Endothelial cell of hepatic sinusoid (primary cell): ENCODE data around the gene EHBP1.

ENCODE experiments used
- in situ Hi-C: cut with HindIII; loops from 2 replicates; pipeline ENCODE4 v1.10.0; 2017; ENCODE audit warnings: low sequenced_read_pairs

Gene EHBP1

DNA sequence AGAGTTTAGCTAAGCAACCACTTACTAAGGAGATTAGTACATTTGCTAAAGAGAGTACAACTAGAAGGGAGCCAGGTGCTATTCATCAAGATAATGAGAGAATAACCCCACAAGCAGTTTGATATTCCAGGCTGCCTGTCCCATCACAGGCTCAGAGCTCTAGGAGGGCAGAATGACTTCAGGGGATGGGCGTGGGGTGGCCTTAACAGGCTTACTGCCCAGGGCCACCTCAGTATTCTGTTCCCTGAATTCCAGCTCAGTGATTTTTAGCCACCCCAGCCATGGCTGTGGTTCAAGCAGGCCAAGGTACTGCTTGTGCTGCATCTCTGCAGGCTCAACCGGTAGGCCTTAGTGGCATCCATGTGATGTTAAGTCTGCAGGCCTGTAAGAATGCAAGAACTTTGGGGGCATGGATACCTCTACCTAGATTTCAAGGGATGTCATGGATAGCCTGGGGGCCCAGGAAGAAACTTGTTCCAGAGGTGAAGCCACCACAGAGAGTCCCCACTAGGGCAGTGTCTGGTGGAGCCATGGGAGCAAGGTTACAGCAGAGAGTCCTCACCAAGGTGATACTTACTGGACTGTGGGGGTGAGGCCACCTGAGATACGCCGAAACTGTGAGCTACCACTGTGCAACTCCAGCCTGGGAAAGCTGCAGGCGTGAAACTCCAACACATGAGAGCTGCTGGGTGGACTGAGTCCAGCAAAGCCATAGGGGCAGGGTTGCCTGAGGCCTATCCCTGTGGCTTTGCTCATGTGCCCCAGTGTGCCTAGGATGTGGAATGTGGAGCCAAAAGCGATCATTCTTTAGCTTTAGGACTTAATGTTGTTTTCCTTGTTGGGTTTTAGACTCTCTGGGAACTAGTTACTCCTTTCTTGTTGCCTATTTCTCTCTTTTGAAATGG is 107.7 kb downstream of the EHBP1 start:
- in situ Hi-C loops: no loop called here

DNA sequence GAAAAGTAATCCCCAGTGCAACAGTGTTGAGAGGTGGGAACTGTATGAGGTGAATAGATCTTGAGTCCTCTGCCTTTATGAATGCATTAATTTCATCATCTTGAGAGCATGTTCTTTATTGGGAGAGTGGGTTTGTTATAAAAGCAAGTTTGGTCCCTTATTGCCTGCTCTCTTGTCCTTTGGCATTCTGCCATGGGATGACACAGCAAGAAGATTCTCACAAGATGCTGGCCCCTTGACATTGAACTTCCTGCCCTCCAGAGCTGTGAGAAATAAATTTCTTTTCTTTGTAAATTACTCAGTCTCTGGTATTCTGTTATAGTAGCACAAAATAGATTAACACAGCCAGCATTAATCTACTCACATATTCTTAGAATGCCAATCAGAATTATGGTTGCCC is 108.6 kb downstream of the EHBP1 start:
- in situ Hi-C loops: no loop called here

DNA sequence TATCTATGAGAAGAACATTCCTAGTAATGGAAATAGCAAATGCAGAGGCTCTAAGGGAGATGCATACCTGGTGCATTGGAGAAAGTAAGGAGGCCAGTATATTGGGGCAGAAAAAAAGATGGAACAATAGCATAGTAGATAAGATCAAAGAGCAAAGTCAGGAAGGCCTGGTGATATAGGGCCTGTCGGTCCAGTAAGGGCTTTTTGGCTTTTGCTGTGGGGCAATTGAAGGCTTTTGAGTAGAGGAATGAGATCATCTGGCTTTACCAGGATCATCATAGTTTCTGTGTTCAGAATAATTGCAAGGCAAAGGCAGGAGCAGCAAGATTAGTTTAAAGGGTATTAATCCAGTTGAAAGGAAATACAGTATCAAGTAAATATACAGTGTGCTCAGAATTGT is 111.8 kb downstream of the EHBP1 start:
- in situ Hi-C loops: no loop called here

DNA sequence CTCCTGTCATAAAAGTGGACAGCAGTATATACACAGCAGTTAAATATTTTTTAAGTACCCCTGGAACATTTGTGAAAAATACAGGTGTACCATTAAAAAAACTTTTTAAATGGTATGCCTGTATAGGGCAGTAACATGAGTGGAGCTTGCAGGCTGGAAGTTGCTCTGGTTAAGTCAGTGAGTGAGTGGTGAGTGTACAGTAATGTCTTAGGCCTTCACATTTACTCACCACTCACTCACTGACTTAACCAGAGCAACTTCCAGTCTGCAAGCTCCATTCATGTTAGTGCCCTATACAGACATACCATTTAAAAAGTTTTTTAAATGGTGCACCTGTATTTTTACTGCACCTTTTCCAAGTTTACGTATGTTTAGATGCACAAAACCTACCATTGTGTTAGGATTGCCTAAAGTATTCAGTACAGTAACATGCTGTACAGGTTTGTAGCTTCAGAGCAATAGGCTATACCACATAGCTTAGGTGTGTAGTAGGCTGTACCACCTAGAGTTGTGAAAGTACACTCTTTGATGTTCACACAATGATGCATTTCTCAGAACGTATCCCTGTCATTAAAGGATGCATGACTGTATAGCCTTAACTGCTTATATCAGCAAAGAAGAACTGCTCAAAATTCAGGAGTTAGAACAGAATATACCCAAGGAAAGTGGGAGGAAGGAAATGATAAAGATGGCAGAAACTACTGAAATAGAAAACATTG is 112.6 kb downstream of the EHBP1 start:
- in situ Hi-C loops: no loop called here

DNA sequence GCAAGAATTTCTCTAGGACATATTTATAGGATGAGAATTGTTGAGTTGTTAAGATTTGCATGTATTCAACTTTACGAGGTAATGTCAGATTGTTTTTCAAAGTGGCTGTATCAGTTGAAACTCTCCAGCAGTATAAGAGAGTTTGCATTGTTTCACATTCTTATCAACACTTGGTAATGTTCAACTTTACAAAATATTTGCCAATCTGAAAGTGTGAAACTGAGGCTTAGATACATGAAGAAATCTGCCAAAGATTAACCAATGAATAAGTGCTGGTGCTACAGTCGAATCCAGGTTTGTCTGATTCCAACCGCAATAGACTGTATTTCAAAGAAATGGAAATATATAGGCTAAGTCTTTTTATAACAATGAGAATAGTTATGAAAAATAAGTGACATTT is 117.0 kb downstream of the EHBP1 start:
- in situ Hi-C loops: no loop called here

DNA sequence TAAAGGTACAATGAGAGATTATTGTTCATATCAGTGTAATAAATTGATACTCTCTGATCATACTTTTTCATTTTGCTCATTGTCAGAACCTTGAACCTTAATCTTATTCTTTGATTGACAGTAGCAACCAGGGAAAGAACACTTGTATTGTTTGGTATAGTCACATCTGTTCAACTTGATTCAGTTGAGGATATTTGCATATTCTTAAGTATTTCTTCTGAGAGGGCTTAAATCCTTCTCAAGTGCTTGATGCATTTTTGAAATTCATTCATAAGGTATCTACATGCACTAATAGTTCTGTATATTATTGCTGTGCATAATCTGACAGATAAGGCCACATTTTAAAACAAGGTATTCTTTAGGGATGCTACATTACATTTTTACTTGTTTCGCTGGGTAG is 118.9 kb downstream of the EHBP1 start:
- in situ Hi-C loops: no loop called here

DNA sequence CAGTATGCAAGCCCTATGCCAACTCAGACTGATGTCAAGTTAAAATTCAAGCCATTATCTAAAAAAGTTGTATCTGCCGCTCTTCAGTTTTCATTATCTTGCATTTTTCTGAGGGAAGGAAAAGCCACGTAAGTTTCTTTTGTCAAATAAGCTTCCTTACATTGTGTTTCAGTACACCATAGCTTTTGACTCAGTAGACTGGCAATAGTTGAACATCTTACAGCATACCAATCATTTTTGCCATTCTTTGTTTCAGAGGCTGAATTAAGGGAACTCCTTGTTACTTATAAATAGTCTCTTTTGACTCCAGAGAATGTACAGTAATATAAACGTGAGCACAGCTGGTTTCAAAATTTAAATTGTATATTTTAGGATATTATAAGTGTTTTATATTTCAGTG is 120.6 kb downstream of the EHBP1 start:
- in situ Hi-C loops: no loop called here

DNA sequence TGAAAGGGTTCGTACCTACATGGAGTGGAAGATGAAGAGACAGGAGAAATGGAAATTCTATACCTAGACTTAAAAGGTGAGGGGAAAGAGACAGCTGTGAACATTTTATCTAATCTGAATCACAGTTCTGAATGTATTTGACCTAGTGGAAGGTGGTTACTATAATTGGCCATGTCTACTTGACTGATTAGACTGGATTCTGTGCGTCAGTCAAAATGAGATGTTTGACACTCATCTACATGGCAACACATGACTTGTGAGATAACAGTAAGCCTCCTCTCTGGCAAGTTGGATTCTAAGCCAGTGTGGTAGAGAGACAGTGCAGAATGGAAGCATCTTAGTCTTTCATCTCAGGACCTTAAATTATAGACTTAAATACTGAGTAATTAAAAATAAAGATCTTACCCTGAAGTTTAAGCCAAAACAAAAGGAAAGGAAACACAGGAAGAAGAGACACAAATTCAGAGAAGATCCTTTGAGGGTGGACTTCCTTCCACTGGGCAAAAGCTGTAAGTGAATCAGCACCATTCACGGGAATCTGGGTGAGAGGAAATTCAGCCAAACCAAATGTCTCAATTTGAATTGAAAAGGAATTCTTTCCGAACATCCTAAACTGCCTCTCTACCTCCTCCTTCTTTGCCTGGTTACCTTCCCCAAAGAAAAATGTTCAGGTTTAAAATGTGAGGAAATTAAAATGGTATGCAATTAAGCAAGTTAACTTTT is 121.6 kb downstream of the EHBP1 start:
- in situ Hi-C loops: no loop called here

DNA sequence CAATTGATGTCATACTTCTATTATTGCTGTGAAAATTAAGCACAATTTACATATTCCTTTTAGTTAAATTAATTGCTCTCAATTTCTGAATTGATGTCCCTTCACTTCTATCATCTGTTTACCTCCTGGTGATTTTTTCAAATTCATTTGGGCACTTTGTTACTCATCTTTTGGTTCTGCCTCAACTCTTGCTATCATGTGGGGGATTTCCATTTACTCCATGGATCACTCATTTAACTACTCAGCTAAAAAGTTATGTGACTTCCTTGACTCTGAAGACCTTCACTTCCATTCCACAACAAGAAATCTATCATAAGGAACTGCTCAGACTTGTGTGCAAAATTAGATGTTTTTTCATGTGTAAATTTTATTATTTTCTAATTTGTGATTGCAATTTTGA is 126.2 kb downstream of the EHBP1 start:
- in situ Hi-C loops: no loop called here

DNA sequence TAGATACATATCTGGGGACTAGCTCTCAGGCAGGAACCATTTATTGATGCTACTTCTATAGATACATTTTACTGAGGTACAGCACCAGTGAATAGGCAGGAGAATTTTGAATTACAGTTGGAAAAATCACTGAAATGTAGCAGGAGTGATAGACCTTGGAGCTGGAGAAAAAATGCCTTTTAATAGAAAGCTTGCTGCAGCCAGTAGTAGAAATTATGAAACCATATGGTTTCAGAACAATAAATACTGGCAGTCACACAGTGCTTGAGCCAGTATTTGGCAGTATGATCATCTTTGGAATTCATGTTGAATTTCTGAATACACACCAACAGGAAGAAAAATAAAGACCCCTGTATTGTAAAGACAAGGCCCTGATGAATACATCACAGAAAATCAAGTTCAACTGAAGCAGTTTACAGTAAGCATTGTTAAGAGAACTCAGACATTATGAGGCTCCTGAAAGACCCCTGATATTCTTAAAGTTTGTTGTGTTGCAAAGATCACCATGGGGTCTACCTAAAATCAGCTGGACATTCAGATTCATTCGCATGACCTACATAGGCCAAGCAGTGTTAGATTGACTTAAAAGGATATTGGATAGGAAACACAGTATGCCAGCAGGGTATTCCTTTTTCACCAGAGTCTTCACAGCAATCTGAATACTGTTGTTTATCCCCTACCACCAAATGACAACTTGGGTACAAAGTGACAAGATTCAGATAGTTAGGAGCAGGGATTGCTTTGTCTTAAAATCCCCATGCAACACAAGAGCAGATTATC is 139.0 kb downstream of the EHBP1 start:
- in situ Hi-C loops: no loop called here

DNA sequence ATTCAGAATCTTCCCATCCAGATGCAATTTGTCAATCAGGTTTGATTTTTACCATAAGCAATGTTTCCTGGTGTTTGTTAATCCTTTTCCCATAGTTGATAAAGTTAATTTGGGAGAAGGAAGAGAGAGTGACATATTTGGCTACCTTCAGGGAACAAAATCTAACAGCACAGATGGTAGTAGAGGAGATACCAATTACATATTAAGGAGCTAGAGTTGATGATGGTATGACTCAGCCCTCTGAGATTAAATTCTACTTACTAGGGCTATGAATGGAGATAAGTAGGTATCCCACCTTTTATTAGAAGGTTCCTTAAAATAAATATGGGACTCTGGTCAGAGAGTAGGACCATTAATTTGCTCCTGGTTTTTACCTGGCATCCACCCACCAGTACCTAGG is 139.7 kb downstream of the EHBP1 start:
- in situ Hi-C loops: no loop called here

DNA sequence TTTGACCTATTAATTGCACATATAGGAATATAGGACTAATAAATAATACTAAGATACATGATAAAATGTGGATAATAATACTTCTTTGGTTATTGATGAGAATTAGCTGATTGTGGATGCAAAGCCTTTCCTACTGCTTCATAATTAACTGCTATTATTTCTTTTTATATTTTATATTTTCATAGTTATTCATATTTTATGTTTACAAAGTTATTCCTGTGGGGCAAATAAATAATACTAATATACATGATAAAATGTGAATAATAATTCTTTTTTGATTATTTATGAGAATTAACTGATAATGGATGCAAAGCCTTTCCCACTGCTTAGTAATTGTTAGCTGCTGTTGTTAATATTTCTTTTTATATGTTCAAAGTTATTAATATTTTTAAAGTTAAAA is 146.7 kb downstream of the EHBP1 start:
- in situ Hi-C loops: no loop called here

DNA sequence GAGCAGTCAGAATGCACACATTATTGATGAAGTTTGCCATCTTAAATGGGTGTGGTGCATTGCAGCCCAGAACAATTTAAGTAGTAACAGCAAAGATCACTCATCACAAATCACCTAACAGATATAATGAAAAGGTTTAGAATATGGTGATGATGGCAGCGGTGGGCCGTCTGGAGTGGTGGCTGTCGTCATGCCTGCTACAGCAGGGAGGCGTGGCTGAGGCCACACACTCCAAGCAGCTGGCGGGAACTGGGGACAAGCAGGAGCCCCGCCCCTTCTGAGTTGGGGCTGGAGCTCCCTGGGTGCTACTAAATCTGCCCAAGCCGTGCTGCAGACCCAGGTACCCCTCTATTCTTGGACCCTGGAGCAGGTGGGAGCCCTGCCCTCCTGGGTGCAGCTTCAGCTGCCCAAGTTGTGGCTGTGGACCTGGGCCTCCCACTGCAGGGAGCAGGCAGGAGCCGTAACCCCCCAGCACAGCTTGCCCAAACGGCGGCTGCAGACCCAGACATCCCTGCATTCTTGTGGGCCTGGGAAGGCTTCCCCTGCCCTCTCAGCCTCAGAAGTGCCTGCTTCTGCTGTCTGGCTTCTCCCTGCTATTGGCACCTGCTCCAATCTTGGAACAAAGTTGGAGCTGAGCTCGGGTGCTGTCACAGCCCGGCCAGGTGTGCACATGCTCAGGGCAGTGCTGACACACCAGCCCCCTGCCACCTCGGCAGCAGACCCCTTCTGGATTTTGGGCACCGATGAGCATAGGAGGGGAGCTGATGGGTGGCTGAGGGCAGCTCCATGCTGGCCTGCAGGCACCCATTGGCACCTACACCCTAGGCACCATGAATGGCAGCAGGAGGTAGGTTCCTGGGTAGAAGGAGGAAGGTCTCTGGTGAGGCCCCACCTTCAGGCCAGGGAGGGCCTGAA is 149.3 kb downstream of the EHBP1 start:
- in situ Hi-C loops: no loop called here

DNA sequence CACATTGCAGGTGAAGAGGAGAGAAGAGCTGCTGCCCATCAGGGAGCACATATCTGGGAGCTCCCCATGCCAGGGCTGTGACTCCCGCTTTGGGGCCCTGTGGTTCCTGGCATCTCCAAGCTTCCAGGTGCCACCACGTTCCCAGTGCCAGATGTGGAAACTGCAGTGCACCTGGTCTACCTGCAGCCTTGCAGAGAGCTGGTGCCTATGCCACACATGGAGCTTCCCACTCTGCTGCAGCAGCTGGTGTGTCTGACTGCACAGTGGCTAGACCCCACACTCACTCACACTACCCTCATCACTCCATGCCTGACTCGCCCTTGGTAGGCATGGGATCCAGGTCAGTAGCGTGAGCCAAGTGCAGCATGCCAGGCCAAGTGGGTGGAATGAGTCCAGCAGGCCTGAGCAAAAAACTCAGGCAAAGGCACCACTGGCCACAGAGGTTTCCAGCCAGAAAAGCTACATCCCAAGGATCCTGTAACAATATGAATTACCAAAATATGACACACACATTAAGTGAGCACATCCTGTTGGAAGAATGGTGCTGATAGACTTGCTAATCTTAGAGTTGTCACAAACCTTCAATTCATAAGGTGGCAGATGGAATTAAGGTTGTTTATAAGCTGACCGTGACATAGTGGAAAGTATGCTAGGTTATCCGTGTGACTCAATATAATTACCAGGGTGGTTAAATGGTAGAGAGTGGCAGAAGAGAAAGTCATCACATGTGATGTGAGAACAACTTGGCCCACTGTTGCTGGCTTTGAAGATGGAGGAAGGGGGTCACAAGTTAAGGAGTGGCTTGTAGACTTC is 150.9 kb downstream of the EHBP1 start:
- in situ Hi-C loops: no loop called here

DNA sequence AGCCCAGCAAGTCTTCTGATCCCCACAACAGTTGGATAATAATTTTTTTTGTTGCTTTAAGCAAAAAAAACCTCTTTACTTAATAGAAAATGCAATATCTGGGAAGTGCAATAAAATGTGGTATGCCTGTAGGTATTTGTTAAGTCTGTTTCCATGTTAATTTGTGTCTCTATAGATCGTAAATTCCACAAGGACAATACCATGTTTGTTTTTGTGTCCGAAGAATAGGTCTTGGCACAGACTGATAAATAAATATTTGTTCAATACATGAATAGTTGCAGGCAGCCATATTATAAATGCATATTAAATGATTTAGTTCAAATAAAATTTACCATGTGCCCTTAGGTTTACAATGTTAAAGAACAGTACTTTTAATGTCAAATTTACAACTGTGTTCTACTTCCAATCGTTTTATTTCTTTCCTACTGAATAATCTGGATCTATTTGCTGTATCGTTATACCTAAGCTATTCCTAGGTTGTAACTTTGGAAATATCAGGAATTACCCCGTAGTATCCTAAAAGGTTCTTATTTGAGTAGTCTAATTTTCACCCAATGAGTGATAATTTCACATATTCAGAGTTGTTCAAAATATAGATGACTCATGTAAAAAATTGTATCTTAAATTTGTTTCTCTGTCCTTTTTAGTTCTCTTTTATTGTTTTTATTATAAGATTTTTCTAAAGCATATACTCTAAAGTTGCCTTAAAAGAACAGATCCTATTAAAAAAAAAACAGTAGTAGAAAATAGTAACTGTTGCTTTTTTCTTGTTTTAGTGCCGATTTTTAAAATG is 151.8 kb downstream of the EHBP1 start:
- in situ Hi-C loops: no loop called here

DNA sequence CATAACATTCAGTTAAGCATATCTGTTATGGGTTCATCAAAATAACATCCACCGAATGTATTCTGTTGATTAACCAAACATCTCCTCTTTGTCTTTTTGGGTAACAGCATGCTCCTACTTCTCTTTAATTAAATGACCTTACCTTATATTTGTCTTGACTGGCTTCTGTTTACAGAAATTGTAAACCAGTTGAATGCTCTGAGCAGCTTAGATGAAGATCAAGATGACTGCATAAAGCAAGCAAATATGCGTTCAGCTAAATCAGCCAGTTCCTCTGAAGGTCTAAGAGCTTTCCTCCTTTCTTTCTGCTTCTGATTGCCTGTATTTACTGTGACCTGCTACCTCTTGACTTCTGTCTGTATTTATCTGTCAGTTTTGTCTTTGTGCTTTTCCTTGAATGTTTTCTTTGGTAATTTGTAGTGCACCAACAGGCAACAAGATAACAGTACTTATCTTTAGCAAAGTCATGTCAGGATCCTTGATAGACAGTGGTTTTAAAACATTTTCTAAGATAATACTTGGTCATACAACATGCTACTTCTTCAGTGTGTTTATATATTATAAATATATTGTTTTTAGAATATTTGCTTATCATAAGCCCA is 152.8 kb downstream of the EHBP1 start:
- in situ Hi-C loops: no loop called here

DNA sequence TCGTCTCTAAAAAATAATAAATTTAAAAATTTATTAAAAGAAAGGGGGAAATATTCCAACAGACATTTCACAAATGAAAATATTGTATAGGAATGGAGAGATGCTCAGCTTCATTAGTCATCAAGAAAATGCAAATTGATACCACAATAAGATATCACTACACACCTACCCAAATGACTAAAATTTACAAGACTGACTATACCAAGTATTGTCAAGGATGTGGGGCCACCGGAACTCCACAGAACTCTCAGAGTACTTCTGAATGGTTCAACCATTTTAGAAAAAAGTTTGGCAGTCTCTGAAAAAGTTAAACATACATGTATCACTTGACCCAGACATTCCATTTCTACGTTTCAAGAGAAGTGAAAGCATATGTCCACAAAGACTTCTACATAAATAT is 163.4 kb downstream of the EHBP1 start:
- in situ Hi-C loops: no loop called here

DNA sequence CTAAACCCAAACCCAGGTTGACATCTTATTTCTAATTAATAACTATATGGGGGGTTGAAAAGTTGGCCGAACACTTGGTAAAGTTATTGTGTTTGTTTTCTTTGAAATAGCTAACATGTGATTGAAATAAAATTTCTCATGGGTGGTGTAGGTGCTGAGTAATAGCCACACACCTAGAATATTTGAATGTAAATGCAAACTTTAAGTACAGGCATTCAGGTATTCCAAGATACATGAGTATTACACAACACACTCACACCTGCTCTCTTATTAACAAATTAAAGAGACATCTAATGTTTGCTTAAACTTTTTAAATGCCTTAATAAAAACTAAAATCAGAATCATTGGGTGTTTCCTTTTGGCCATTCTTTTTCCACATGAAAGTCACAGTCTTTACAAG is 165.5 kb downstream of the EHBP1 start:
- in situ Hi-C loops: no loop called here
